Measurements from ENCODE around the gene GIMAP4.

Gene GIMAP4

DNA sequence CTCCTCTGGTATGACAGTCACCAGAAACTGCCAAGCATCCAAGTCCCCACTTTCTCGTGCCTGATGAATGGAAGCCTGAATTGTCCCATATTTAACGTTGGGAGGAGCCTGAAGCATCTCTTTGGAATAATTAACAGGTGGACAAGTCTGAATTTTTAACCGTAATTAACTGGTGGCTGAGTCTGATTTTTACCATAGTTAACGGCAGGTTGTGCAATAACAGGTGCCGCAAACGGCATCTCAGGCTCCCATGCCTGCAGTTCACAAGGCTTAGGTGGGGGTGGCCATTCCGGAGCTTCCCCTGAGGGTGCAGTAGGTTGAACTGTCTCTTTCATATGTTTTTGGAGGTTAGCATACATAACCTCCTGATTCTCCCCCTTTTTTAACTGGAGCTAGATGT is 2.0 kb upstream of the GIMAP4 start:
- TF ChIP-seq CTCF (IDR thresholded peaks at IDR 0.05; ENCODE audit: insufficient read depth, low read length, missing control alignments), result no peak
- ChIA-PET CTCF (no interaction called here), POLR2A (no interaction called here)
- no peak overlapping the region for H3K4me3 ChIP-seq (ENCODE audit: low read depth, low read length)
- no peak for DNase-seq (ENCODE audit: low read depth, low spot score)

DNA sequence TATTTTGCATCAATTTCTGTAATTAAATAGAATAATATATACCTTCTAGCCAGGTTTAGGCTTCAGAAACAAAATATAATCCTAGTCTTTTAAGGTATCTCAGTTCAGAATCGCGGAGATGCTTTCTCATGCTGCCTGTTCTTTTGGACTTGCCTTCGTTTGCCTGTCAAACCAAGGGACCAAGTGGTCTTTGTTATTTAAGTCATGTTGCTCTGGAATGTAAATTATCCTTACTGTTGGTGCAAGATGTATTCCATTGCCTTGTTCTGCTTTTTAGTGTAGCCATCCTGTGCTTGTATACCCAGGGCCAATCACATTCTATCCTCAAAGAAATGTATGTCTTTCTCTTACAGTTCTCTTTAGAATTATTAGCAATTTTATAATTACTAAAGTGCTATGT is 1.1 kb upstream of the GIMAP4 start:
- POLR2A ChIA-PET, result no interaction called here
- TF ChIP-seq CTCF (IDR thresholded peaks at IDR 0.05; ENCODE audit: insufficient read depth, low read length, missing control alignments), result no peak
- H3K4me3 ChIP-seq (ENCODE audit: low read depth, low read length), result no peak overlapping the region
- CTCF ChIA-PET, result no interaction called here
- no peak for DNase-seq (ENCODE audit: low read depth, low spot score)

DNA sequence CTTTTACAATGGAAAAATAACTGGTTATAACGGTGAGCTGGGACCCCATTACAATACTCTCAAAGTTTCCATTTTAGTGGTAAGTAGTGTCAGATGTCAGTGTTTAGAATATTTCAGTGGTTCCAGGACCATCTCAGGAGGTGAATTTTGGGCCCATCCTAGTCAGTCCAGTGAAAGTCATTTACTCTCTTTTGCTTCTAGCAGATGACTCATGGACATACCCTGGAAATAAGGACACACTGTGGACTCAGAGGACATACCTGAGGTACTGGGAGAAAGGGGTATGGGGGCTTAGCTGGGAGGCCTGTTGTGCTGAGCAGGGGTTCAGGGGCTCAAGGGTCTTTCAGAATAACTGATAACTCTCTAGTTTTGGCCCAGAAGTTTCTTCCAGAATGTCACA is 618 bp upstream of the GIMAP4 start:
- CTCF ChIA-PET, result no interaction called here
- POLR2A ChIA-PET, result no interaction called here

DNA sequence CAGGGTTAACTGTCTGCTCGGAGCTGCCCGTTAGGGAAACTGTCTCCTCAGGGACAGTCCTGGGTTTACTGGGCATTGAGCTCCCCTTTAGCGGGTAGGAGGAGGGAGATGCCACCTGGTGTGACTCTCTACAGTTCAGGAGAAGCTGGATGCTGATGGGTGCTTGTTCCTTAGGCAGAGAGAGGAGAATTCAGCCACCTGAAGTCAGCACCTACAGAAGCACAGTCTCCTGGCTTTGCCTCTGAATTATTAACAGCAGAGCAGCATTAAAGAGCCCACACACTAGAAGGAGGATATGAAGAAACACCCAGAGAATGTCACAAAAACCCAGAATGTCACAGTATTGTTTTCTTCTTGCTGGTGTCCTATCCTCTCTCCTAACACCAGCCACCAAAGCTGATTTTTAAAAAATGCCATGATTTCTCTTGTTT is 696 bp downstream of the GIMAP4 start:
- no peak overlapping the region for H3K4me3 ChIP-seq (ENCODE audit: low read depth, low read length)
- TF ChIP-seq CTCF (IDR thresholded peaks at IDR 0.05; ENCODE audit: insufficient read depth, low read length, missing control alignments), result no peak
- DNase-seq (ENCODE audit: low read depth, low spot score), result no peak
- CTCF ChIA-PET, result no interaction called here
- POLR2A ChIA-PET, result no interaction called here

More for the DNA sequence above, 618 bp upstream of the GIMAP4 start:
- H3K4me3 ChIP-seq (ENCODE audit: low read depth, low read length), result no peak overlapping the region
- no peak for TF ChIP-seq CTCF (IDR thresholded peaks at IDR 0.05; ENCODE audit: insufficient read depth, low read length, missing control alignments)
- no peak for DNase-seq (ENCODE audit: low read depth, low spot score)

DNA sequence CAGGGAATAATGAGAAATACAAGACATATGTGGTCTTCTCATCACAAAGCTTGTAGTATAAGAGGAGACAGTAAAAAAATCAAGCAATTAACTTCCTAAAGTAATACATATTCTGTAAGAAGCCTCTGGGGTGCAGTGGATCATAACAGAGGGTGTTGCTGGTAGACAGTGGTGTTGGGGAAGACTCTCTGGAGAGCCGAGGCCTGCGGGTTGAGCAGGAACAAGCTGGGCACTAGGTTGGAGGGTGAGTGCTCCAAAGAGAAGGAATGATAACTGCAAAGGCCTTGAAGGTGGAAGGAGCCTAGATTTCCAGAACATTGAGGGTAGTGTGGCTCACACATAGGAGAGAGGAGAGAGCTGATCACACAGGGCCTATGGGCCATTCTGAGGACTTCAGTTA is 1.5 kb downstream of the GIMAP4 start:
- TF ChIP-seq CTCF (IDR thresholded peaks at IDR 0.05; ENCODE audit: insufficient read depth, low read length, missing control alignments), result no peak
- no peak for DNase-seq (ENCODE audit: low read depth, low spot score)
- CTCF ChIA-PET, result no interaction called here
- no peak overlapping the region for H3K4me3 ChIP-seq (ENCODE audit: low read depth, low read length)
- POLR2A ChIA-PET, result no interaction called here

- DNase-seq (ENCODE audit: low read depth, low spot score), result no peak
- CTCF ChIA-PET, result no interaction called here
- H3K4me3 ChIP-seq (ENCODE audit: low read depth, low read length), result no peak overlapping the region
- POLR2A ChIA-PET, result no interaction called here
- no peak for TF ChIP-seq CTCF (IDR thresholded peaks at IDR 0.05; ENCODE audit: insufficient read depth, low read length, missing control alignments)
These were observed 2.2 kb downstream of the GIMAP4 start for GRCh38 chr7:150569245-150569955.

Data from AG04449 (cell line).